HG02678 (cell line): ENCODE results near the gene LRRC75A.

Experiments
- ATAC-seq: cut with Tn5 transposase; IDR thresholded peaks from one replicate; pipeline ENCODE4 v1.9.1; 2021; ENCODE audit warnings: mild to moderate bottlenecking, moderate library complexity; ENCODE audit not compliant: unreplicated experiment

Gene LRRC75A

DNA sequence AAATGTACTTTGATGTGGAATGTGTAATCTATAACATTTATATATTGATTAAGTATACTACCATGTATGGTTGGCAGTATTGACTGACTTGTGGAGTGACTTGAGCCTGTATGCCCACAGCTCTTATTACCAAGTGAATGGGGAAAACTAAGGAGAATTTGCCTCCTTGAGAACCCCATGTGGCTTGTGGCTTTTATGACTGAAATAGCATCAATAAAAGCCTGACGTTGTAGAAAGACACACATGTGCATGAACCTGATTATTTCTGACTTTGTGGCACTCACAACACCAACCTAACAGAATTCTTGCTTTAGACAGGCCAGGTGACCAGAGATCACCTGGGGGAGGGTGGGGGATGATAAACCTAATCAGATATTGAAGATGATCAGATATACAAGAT, 2.1 kb upstream of the LRRC75A start:
- ATAC-seq = no peak

GRCh38 chr17:16493531-16494046, 1.6 kb upstream of the LRRC75A start:
- ATAC-seq = no peak

GRCh38 chr17:16492613-16493530, 879 bp upstream of the LRRC75A start:
- no peak for ATAC-seq

GRCh38 chr17:16491131-16491702, 776 bp downstream of the LRRC75A start:
- no peak for ATAC-seq

DNA sequence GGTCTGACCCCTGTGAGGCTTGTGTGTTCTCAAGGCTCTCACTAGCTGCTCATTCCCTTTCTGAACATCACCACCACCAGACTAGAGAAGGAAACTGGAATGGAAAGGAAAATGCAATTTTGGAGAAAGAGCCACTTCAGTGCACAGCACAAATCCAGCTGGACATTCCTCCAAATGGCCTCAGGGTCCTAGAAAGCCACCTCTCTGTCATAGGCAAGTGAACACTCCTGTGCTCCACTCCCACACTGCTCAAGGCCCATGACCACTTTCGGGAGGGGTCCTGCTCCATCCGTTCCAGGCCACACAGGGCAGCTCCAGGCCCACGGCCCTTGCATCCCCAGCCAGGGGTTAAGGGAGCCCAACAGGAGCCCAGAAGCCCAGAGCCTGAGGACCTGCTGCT, 2.6 kb downstream of the LRRC75A start:
- no peak for ATAC-seq

DNA sequence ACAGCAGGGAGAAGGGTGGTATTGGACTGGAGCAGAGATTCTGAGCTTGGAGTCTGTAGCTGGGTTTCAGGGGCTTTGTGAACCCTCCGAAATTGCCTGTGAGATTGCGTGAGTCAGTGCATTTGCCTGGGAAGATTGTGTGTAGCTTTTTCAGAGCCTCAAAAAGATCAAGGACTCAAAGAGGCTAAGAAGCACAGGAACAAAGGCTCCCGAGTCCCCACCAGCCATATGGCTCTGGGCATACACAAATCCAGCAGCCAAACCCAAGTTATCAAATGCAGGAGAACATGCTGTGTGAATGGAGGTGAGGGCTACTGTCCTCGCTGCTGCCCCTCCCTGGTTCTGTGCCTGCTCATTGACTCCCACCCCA, 3.0 kb downstream of the LRRC75A start:
- ATAC-seq = no peak

DNA sequence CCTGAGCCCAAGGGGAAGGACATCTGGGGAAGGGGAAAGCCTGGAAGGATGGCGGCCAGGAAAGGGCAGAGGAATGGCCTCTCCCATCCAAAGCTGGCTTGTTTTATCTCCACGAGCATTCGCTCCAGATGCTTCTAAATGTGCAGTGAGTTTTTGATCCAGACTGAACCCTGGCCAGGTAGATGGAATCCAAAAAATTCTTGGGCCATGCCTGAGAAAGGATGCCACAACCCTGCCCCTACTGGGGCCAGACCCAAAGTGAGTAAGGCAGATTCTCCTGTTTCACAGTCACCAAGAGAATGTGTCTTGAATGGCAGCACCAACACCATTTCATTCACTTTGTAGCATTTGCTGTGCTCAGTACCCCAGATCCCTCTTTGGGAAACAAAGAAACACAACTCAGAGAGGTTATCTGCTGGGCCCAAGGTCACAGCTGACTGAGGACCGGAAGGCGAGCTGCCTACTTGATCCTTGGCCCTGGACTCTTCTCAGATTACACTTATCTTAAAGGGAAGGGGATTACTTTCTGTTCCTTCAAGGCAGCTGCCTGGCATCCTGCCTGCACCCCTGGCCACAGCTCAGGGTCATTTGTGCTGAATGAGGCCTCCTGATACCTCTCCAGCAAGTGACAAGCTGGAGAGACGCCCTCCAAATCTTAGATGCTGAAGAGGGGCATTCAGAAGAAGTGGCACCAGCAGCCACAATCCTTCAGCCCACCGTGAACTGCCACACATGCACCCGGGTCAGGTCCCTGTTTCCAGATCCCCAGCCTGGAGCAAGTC, 3.6 kb downstream of the LRRC75A start:
- no peak for ATAC-seq

GRCh38 chr17:16486373-16487250, 5.4 kb downstream of the LRRC75A start:
- no peak for ATAC-seq

- no peak for ATAC-seq
These were observed 7.4 kb downstream of the LRRC75A start for GRCh38 chr17:16484445-16485175.

GRCh38 chr17:16483021-16483645, 8.9 kb downstream of the LRRC75A start:
- ATAC-seq = no peak

DNA sequence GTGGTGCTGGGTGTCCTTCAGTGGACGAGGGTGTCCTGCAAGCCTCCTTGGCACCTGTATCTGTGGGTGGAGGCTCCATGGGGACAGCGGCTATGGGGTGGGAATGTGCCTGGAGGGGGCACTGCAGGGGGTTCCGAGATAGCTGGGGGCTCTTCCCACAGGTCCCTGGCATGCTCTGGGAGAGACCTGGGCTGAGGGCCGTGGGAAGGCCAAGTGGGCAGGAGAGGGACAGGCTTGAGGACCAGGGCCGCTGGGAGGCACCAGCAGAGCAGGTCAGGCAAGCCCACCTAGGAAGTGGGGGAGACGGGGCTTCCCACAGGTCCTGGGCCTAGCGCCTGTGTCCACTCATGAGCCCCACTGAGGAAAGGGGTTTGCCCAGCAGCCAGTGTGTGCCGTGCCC, 9.7 kb downstream of the LRRC75A start:
- ATAC-seq = no peak

DNA sequence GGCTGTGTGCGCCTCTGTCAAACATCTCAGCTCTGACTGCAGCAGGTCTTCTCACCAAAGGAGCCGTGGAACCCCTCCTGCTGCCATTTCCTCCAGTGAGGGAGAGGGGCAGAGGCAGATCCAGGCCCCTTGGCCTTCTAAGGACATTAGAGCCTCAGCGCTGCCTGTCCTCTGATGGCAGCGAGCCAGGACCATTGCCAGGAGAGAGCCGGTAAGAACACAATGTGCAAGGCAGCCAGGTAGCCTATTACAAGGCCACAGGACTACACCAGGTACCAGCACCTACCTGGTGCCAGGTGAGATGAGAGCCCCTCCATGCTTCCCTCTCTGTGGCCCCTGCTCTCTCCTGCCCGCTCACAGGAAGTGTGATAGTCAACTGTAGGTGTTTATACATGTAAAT, 11.0 kb downstream of the LRRC75A start:
- ATAC-seq = no peak

DNA sequence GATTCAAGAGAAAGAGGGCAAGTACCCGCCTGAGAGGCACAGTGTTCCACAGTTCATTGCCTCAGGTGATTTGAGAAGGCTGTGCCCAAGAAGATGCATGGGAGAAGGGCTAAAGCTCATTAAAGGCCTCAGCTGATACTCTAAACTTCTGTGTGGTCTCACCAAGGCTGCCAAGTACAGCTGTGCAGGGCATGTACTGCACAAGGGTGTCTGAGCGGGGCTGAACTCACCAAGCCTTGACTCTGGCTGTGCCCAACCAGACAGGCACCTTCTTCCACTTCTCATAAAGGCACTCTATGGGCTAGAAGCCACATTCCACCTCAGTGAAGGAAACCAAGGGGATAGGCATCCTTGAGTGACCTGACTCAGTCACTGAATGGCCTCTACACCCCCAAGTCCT, 12.7 kb downstream of the LRRC75A start:
- ATAC-seq = no peak

DNA sequence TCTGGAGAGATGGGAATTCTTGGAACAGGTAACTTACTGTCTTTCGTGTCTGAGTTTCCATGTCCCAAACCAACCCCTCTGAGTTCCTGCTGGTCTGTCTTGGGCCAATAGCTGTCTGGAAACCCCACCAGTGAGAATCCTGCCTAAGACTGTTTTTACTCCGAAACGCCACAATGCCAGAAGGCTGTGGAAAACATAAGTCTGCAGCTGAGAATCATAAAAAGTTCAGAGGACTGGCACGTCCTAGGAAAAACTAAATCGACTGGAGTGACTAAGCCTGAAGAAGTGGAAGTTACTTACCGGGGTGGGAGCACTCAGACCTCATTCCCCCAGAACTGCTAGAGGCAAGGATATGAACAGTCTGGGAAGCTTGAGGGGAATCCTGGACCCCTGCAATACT, 13.3 kb downstream of the LRRC75A start:
- no peak for ATAC-seq

DNA sequence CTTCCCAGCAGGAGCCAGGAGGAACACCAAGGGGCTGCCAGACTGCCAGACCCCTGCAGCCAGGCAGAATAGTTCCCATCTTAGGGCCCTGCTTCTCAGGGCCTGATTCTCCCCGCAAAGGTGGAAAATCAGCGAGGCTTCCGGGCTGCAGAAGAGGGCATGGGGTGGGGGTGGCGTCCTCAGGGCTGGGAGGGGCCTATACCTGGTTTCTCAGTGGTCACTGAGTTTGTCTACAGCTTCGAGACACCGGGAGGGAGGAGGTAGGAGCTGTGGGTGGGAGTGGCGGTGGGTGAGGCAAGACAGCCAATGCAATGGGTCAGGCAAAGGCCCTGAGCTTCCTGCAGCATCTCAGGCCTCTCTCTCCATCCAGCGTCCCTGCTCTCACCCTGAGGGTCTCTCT, 14.3 kb downstream of the LRRC75A start:
- no peak for ATAC-seq

DNA sequence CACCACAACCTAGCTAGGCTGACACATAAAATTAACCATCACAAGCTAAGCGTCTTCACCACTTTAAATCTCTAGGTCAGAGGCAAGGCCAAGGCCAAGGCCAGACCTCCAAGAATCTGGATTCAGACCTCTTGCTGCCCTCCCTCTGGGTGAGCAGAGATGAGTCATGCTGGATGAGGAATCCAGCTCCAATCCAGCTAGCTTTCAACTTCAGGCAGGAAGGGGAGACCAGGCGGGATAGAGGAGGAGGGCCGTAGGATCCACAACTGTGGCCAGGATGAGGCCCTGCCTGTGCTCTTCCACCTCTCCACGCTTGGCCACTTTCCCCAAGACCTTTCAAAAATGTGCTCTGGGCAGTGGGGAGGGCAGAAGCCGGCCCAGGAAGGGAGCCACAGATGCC, 14.7 kb downstream of the LRRC75A start:
- ATAC-seq = no peak

DNA sequence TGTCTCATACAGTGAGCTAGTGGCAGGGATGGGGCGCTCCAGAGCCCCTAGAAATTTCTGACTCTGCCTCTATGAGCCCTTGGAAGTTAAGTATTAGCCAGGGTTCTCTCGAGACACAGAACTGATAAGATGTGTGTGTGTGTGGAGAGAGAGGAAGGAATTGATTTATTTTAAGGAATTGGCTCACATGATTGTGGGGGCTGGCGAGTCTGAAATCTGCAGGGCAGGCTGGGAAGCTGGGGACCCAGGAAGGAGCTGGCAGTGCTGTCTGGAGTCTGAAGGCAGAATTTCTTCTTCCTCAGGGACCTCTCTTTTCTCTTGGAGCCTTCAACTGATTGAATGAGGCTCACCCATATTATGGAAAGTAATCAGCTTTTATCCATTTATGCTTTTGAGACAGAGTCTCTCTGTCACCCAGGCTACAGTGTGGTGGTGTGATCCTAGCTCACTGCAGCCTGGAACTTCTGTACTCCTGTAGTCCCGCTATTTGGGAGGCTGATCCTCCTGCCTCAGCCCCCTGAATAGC, 16.8 kb downstream of the LRRC75A start:
- ATAC-seq = no peak

DNA sequence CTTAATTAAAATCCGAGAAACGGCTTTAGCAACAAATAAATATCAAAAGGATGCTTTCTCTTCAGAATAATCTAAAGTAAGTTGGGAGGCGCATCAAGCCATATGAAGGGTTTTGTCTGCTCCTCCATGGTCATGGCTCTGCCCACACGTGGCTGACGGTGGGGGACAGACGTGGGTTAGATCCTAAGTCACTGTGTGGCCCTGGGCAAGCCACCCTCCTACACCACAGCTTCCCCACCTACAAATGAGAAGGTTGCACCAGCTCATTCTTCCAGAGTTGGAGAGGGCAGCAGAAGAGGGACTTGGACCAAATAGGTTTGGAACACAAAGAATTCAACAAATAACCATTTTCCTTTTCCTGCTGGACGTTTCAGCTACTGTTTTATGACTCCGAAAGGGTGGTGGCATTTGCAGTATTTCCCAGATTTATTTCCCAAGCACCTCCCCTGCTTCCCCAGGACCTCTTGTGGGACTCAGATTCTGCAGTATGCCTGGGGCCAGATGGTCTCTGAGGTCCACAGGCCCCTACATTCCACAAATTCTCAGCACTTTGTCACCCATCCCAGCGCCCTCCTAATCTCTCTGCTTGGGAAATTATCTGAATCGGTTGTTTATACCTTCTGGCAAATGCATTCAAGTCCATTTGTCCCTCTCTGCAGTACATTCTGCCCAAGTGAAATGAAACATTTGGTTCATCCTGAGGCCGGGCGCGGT, 17.8 kb downstream of the LRRC75A start:
- ATAC-seq = no peak
